DMS53 treated with DMSO at 0.1 percent for 48 hours (cell line): ENCODE results near the gene NLRP8.
"Not testable (repeated sequence)": the region's sequence is repeated elsewhere in the genome, so short reads cannot be mapped to it uniquely, and the experiment has no call there.

ENCODE experiments used
- DNase-seq: peaks from one replicate; lab custom pipeline; 2025; ENCODE audit not compliant: unreplicated experiment; lab: John Stamatoyannopoulos, UW

The NLRP8 gene

DNA sequence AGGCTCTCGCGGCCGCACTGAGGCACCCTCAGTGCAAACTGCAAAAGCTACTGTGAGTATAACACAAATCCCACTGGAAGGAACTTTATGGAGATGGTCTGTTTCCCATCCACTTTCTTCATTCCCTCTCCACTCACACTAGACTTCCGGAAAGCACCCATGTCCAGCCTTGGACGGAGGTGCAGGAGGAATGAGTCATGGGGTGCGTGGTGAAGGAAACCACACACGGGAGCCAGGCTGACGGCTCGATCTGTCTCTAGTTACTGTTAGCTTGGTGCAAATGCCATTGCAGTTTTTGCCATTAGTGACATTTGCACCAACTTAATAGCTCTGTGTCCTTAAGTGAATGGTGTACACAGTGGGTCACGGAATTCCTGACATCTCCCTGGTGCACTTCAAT lies 14.6 kb downstream of the NLRP8 start:
- no peak for DNase-seq

DNA sequence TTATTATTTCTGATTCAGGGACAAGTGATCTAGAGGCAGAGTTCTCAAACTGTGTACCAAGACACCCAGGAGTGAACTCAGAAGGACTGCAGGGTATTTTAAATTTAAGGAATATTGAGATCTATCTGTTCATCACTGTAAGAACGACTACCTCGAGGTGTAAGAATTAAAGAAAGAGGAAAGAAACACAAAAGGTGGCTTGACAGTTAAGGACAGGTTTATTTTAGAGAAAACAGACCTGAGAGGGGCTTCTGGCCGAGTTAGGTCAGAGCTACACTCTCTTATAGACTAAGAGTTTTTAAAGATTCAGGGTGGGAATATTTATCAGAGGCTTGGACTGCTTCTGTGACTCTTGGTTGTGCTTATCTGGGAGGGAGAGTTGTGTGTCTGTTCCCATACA lies 26.4 kb downstream of the NLRP8 start:
- no peak for DNase-seq

DNA sequence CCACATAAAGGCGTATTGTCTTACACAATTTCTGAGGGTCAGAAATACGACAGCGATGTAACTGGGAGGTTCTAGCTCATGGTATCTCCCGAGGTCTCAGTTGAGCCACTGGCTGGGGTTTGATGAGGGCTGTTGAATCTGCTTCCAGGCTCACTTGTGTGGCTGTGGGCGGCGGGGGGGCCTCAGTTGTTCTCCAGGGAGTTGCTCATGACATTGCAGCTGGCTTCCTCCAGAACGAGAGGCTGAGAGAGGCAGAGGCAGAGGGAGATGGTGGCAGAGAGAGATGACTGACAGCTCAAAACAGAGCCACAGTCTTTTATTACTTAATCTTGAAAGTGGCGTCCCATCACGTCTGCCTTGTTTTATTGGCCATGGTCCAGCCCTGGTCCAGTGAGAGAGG lies 32.8 kb downstream of the NLRP8 start:
- DNase-seq, result no peak

DNA sequence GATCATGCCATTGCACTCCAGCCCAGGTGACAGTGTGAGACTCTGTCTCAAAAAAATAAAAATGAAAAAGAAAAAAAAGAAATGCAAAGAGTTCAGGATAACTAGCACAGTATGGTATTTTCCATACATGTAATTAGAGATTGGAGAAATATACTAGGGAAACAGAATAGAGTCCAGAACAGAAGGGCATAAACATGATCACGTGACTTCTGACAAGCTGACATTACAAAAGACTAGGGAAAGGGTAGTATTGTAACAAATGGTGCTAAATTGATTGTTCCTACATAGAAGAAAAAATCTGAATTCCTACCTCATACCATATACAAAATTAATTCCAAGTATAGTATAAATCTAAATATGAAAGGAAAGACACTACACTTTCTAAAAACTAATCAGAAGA lies 37.6 kb downstream of the NLRP8 start:
- no peak for DNase-seq

DNA sequence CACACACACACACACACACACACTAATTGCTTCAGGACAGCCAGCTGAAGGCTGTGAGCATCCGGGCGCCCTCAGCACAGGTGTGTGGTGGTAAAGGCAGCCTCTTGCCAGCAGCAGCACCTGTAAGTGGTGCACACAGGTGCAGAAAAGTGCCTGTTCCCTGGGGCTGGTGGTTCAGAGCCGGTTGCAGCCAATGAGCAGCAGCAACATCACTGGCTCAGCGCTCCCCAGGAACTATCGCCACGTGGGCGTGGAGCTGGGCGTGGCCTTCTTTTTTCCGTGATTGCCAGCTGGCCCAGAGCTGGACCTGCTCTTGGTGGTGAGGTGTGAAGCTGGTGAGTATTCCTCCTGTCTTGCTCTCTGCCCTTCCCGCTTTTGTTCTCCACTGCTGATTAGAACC lies 38.9 kb downstream of the NLRP8 start, which contains the start of gene NLRP5:
NLRP5 (plus strand) TSS at position 289 of the 400 bp plus-strand sequence.
- DNase-seq, result no peak

- no peak for DNase-seq
These were observed 43.2 kb downstream of the NLRP8 start for GRCh38 chr19:55990831-55991230.

- no peak for DNase-seq
These were observed 45.9 kb downstream of the NLRP8 start for GRCh38 chr19:55993492-55993891.

DNA sequence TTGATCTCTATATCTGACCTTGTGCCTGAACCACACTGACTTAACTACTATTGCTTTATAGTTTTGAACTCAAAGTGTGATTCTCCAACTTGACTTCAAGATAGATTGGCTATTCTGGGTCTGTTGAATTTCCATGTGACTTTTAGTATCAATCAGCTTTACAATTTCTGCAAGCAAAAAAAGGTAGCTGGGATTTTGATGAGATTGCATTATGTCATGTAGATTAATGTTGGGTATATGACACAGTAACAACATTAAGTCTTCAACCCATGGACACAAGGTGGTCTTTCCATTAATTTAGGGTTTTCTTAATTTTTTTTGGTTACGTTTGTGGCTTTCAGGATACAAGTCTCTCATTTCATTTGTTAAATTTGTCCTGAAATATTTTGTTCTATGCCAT lies 67.1 kb downstream of the NLRP8 start:
- DNase-seq, result no peak

GRCh38 chr19:56015756-56016155 lies 68.1 kb downstream of the NLRP8 start:
- DNase-seq, result no peak

DNA sequence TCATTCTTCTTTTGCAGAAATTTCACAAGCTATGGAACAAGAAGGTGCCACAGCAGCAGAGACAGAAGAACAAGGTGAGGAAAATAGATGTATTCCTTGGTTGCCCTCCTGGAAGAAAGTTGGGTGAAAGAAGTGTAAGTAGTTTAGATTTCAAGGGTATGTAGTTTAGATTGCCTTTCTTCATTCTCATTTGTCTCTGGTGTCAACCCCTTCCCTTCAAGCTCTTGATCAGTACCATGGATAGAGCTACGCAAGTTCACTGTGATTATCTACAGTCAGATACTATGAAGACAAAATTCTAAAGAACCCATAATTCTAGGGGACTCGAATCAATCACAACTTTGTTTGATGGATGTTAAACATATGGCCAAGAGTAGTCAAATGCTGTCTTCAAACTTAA lies 71.7 kb downstream of the NLRP8 start:
- DNase-seq, result not testable (repeated sequence)

DNA sequence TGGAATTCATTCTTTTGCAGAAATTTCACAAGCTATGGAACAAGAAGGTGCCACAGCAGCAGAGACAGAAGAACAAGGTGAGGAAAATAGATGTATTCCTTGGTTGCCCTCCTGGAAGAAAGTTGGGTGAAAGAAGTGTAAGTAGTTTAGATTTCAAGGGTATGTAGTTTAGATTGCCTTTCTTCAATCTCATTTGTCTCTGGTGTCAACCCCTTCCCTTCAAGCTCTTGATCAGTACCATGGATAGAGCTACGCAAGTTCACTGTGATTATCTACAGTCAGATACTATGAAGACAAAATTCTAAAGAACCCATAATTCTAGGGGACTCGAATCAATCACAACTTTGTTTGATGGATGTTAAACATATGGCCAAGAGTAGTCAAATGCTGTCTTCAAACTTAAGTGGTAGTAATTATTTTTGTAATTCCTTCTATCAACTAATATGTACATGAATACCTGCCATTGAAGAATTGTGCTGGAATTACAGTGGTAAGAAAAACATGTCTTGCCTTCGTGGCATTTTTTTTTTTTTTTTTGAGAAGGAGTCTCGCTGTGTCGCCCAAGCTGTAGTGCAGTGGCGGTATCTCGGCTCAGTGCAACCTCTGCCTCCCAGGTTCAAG lies 72.8 kb downstream of the NLRP8 start:
- DNase-seq, result not testable (repeated sequence)

GRCh38 chr19:56026769-56027168 lies 79.1 kb downstream of the NLRP8 start:
- no peak for DNase-seq
